Jurkat, Clone E6-1 (cell line): ENCODE measurements around the gene FAM124B.

Experiments
- DNase-seq: peaks from one replicate; pipeline ENCODE4 v3.0.0-alpha.2; 2011; ENCODE audit warnings: low read depth, low spot score
- H3K4me3 ChIP-seq: 2 replicates; pipeline ENCODE4 v1.5.1; 2011; ENCODE audit warnings: mild to moderate bottlenecking, low read length, control low read depth, moderate library complexity

The FAM124B gene

DNA sequence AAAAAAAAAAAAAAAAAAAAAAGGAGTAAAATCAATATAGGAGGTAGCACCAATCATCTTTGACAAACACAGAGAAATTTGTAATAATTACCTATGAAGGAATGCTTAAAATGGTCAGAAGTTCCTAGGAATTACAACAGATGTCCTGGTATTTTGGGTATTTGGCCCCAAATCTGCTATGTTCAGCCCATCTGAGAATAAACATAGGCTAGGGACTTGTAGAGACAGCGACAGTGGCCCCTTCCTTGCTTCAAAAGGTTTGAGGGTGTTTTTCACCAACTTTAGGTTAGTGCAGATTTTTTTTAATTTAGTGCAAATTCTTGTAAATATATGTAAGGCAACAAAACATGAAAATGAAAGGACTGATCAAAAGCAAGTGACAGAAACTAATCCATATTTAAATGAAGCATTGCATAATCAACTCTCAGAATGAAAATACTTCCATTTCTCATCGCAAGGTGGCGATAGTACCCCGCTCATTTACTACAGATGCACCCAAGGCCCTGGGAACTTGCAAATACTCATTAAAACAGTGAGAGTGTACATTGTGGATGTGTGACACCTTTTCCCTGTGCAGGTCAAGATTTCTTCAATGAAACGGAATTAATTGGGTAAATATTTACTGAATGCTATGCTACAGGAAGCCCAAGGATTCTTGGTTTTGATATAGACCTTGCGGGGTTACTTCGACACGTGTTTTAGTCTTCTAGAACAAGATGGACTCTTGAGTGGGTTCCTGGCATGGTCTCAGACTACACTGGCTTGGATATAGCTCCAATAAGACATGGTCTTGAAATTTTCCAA, 44.6 kb downstream of the FAM124B start:
- no peak overlapping the region for H3K4me3 ChIP-seq
- peak; percentile 56 for DNase-seq

DNA sequence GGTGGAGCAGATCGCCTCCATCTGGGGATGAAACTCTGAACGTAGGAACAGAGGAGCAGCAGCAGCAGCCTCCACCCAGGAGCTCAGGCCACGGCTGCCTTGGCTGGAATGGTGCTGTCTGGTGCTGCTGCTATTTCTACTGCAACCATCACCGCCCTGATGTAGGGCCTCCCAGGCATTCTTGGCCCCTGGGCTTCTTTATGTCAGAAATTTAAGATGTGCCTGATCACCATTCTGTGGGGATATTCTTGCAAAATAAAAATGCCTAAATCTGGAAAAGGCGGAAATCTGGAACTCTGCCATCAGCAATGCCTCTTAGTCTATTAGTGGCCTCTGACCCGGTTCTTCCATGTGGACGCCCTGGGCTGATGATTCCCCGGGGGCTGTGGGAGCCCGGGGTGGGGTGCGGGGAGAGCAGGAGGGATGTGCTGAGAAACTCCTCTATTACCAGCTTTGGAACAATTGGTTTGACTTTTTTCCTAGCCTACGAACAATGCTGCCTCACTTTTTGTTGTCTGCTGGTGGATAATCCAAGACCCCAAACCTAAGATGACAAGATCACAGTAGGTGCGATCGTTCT, 47.2 kb downstream of the FAM124B start:
- DNase-seq, result no peak
- no peak overlapping the region for H3K4me3 ChIP-seq

DNA sequence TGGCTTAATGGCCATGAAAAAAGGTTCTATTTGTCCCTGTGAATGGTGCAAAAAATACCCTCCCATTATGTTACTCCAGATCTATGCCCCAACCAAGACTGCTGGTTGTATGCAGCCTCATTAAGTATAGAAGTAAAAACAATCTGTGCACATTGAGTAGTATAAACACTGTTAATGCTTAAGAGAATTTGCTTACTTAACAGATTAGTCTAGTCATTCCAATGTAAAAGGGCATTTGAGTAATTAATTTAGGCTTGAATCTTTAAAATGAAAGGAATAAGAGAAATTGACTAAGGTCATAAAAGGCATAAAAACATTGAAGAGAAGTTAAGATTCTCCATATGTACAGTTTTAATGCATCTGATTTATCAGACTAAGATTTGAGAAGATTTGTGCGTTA, 51.2 kb downstream of the FAM124B start:
- no peak for DNase-seq
- no peak overlapping the region for H3K4me3 ChIP-seq

DNA sequence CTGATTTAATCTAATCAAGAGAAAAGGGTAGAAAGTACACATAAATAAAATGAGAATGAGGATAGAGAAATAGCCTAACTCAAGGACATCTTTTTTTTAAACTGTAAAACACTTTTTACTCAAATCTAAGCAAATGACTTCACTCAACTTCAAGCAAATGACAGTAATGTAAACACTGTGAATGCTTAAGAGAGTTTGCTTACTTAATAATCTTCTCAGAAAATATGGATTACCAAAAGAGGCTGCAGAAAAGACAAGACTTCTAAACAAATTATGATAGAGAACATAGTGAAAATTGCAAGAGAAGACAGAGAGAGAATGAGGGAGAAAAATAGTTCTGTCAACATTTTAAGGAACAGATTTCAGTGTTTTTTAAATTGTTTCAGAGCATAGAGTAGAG, 52.5 kb downstream of the FAM124B start:
- DNase-seq, result no peak
- no peak overlapping the region for H3K4me3 ChIP-seq

DNA sequence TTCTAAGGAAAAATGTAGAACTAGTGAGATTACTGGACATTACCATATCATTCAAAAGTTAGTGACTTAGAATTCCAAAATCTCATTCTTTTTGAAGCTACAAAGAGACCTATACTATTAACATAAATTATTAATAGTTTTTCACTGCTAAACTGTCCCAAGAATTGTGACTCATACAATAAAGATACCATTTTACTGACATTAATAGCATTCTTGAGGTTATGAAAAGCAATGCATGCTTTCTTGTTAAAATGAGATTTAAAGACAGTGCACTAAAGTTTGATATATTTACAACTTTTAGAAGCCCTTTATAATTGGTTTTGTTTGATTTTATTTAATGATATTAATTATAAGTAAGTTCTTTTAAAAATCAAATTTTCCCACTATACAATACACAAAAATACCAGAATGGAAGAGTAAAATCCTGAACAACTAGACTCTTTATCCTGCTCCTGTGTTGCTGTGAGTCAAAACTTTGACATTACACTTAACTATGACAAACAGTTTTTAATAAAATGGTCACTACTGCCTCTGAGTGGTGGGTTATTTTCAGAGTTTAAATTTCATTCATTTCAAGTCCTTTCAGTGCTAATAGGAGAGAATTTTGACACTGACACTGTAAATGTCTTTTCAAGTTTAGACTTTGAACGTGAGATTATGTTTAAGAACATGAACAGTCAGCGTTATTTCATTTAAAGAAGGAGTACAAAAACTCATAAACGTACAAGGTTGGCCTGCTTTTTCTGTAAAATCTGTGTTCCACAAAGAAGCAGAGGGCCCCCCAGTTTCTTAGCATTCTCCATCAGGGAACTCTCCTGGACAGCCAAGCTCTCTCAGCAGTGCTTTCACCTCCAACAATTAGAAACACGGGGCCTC, 54.5 kb downstream of the FAM124B start:
- no peak overlapping the region for H3K4me3 ChIP-seq
- DNase-seq, result no peak

- H3K4me3 ChIP-seq, result no peak overlapping the region
- no peak for DNase-seq
These were observed 56.4 kb downstream of the FAM124B start for GRCh38 chr2:224345492-224345891.

GRCh38 chr2:224343226-224343625, 58.7 kb downstream of the FAM124B start:
- DNase-seq, result no peak

DNA sequence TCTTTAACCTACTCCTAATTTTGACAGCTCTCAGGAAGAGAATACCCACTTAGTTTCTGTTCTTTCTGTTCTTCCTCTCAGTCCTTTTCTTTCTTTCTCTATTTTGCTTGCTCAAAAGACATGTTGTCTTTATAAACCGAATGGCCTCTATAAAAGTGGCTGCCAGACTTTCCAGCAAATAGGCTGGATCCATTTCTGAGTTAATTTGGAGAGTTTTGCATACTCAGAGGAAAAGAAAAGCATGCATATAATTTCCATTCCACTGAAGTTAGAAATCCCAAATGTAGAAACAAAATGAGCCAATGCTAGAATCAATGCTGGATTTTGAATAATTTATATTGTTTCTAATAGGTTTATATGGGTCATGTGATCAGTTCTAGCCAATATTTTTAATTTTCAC, 65.9 kb downstream of the FAM124B start:
- H3K4me3 ChIP-seq, result no peak overlapping the region
- DNase-seq, result no peak

More at GRCh38 chr2:224343226-224343625, 58.7 kb downstream of the FAM124B start:
- H3K4me3 ChIP-seq, result no peak overlapping the region

GRCh38 chr2:224334726-224335125, 67.2 kb downstream of the FAM124B start:
- DNase-seq, result no peak
- no peak overlapping the region for H3K4me3 ChIP-seq

- no peak overlapping the region for H3K4me3 ChIP-seq
- no peak for DNase-seq
These were observed 68.0 kb downstream of the FAM124B start for GRCh38 chr2:224333726-224334482.

DNA sequence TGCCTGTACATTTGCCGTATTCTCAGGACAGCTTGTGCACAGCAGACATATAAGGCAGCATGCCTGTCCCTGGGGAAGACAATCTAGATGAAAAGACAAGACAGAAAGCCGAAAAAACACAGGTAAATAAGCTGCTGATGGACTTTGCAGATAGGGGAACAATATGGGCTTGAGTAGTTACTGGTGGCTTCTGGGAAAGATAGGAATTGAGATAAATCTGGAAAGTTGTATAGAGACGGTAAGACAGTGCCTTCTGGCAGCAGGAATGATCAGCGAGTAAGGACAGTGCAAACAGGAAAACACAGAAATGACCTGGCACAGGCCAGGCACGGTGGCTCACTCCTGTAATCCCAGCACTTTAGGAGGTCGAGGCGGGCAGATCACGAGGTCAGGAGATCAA, 70.2 kb downstream of the FAM124B start:
- no peak for DNase-seq
- H3K4me3 ChIP-seq, result no peak overlapping the region

DNA sequence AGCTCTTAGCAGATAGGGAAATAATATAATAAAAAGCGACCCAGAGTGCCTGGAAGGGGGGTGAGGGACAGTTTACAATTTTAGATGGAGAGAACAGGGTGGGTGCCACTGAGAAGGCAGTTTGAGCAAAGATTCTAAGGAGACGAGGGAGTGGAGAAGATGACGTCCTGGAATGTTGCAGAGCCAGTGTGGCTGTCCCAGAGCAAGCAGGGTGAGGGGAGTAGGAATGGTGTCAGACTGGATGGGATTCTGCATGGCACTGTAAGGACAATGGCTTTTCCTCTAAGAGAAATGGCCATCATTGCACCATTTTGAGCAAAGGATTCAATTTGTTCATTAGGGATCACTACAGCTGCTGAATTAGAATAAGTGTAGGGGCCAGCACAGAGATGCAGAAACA, 73.1 kb downstream of the FAM124B start:
- no peak for DNase-seq
- H3K4me3 ChIP-seq, result no peak overlapping the region
